ENCODE measurements around the gene ELK1. TPM values are rescaled to one million over a fixed set of nuclear protein-coding genes. Genes with fewer than 3 reads are reported as not detected.

Gene ELK1
- total and polyA plus RNA-seq, 2 experiments from 2014 or later, result 19.2 to 39.5 TPM

- Histone ChIP-seq H3K4me3 (no peak overlapping the region), H2AFZ (no peak overlapping the region), H3F3A (replicated peaks; ENCODE audit: low read depth) (no peaks in the 10 kb centered on the region), H3K36me3 (ENCODE audit: insufficient read depth) (no peaks in the 10 kb centered on the region), H3K27me3 (ENCODE audit: insufficient read depth) (no peaks in the 10 kb centered on the region), H3K4me2 (no peak overlapping the region), H4K20me1 (replicated peaks; ENCODE audit: insufficient read depth) (no peaks in the 10 kb centered on the region), H3K4me1 (ENCODE audit: insufficient read depth) (no peaks in the 10 kb centered on the region), H3K27ac (ENCODE audit: low read depth) (no peak overlapping the region), H3K9me2 (ENCODE audit: insufficient read depth) (no peaks in the 10 kb centered on the region), H3K79me2 (replicated peaks; ENCODE audit: insufficient read depth) (no peaks in the 10 kb centered on the region)
- Mint-ChIP-seq H3K27ac (no peak overlapping the region), H3K4me1 (peaks cover 7% of the 10 kb centered on the region; the same call in 2 of the 3 replicates), H3K4me3 (no peak overlapping the region), H3K27me3 (ENCODE audit: insufficient read depth, low read depth, poor library complexity) (peaks cover 3% of the 10 kb centered on the region), H3K9me3 (no peaks in the 10 kb centered on the region), H3K36me3 (ENCODE audit: low read depth) (peaks cover 8% of the 10 kb centered on the region; the same call in 1 of the 3 replicates)
- DNase-seq (ENCODE audit: low spot score) (no peak), ATAC-seq (no peak)
- TF ChIP-seq CREB1 (CRISPR knock-in tag; IDR thresholded peaks at IDR 0.05; ENCODE audit: low read depth) (no peak), EZH2phosphoT487 (IDR thresholded peaks at IDR 0.05; ENCODE audit: unreplicated experiment) (no peak), EZH2 (IDR thresholded peaks at IDR 0.05; ENCODE audit: low read depth, unreplicated experiment) (no peak), NANOG (IDR thresholded peaks at IDR 0.05; ENCODE audit: borderline replicate concordance) (no peak), STAT1 (IDR thresholded peaks at IDR 0.05; ENCODE audit: unreplicated experiment) (no peak), POLR2AphosphoS5 (IDR thresholded peaks at IDR 0.05; ENCODE audit: low read depth) (no peak), ZNF114 (CRISPR knock-in tag; IDR thresholded peaks at IDR 0.05) (no peak), ZNF331 (CRISPR knock-in tag; IDR thresholded peaks at IDR 0.05; ENCODE audit: low read depth) (no peak), JUNB (IDR thresholded peaks at IDR 0.05; ENCODE audit: unreplicated experiment) (no peak)
- TF ChIP-seq, protein P1, sequence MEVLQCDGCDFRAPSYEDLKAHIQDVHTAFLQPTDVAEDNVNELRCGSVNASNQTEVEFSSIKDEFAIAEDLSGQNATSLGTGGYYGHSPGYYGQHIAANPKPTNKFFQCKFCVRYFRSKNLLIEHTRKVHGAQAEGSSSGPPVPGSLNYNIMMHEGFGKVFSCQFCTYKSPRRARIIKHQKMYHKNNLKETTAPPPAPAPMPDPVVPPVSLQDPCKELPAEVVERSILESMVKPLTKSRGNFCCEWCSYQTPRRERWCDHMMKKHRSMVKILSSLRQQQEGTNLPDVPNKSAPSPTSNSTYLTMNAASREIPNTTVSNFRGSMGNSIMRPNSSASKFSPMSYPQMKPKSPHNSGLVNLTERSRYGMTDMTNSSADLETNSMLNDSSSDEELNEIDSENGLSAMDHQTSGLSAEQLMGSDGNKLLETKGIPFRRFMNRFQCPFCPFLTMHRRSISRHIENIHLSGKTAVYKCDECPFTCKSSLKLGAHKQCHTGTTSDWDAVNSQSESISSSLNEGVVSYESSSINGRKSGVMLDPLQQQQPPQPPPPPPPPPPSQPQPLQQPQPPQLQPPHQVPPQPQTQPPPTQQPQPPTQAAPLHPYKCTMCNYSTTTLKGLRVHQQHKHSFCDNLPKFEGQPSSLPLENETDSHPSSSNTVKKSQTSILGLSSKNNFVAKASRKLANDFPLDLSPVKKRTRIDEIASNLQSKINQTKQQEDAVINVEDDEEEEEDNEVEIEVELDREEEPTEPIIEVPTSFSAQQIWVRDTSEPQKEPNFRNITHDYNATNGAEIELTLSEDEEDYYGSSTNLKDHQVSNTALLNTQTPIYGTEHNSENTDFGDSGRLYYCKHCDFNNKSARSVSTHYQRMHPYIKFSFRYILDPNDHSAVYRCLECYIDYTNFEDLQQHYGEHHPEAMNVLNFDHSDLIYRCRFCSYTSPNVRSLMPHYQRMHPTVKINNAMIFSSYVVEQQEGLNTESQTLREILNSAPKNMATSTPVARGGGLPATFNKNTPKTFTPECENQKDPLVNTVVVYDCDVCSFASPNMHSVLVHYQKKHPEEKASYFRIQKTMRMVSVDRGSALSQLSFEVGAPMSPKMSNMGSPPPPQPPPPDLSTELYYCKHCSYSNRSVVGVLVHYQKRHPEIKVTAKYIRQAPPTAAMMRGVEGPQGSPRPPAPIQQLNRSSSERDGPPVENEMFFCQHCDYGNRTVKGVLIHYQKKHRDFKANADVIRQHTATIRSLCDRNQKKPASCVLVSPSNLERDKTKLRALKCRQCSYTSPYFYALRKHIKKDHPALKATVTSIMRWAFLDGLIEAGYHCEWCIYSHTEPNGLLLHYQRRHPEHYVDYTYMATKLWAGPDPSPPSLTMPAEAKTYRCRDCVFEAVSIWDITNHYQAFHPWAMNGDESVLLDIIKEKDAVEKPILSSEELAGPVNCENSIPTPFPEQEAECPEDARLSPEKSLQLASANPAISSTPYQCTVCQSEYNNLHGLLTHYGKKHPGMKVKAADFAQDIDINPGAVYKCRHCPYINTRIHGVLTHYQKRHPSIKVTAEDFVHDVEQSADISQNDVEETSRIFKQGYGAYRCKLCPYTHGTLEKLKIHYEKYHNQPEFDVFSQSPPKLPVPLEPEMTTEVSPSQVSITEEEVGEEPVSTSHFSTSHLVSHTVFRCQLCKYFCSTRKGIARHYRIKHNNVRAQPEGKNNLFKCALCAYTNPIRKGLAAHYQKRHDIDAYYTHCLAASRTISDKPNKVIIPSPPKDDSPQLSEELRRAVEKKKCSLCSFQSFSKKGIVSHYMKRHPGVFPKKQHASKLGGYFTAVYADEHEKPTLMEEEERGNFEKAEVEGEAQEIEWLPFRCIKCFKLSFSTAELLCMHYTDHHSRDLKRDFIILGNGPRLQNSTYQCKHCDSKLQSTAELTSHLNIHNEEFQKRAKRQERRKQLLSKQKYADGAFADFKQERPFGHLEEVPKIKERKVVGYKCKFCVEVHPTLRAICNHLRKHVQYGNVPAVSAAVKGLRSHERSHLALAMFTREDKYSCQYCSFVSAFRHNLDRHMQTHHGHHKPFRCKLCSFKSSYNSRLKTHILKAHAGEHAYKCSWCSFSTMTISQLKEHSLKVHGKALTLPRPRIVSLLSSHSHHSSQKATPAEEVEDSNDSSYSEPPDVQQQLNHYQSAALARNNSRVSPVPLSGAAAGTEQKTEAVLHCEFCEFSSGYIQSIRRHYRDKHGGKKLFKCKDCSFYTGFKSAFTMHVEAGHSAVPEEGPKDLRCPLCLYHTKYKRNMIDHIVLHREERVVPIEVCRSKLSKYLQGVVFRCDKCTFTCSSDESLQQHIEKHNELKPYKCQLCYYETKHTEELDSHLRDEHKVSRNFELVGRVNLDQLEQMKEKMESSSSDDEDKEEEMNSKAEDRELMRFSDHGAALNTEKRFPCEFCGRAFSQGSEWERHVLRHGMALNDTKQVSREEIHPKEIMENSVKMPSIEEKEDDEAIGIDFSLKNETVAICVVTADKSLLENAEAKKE (CRISPR knock-in tag; IDR thresholded peaks at IDR 0.05), result no peak
- TF ChIP-seq, protein P2, sequence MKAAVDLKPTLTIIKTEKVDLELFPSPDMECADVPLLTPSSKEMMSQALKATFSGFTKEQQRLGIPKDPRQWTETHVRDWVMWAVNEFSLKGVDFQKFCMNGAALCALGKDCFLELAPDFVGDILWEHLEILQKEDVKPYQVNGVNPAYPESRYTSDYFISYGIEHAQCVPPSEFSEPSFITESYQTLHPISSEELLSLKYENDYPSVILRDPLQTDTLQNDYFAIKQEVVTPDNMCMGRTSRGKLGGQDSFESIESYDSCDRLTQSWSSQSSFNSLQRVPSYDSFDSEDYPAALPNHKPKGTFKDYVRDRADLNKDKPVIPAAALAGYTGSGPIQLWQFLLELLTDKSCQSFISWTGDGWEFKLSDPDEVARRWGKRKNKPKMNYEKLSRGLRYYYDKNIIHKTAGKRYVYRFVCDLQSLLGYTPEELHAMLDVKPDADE (IDR thresholded peaks at IDR 0.05), result no peak
- TF ChIP-seq, protein P3, sequence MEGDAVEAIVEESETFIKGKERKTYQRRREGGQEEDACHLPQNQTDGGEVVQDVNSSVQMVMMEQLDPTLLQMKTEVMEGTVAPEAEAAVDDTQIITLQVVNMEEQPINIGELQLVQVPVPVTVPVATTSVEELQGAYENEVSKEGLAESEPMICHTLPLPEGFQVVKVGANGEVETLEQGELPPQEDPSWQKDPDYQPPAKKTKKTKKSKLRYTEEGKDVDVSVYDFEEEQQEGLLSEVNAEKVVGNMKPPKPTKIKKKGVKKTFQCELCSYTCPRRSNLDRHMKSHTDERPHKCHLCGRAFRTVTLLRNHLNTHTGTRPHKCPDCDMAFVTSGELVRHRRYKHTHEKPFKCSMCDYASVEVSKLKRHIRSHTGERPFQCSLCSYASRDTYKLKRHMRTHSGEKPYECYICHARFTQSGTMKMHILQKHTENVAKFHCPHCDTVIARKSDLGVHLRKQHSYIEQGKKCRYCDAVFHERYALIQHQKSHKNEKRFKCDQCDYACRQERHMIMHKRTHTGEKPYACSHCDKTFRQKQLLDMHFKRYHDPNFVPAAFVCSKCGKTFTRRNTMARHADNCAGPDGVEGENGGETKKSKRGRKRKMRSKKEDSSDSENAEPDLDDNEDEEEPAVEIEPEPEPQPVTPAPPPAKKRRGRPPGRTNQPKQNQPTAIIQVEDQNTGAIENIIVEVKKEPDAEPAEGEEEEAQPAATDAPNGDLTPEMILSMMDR (conservative IDR thresholded peaks at IDR 0.05; ENCODE audit: low read depth in 2 of 2), result no peak
- TF ChIP-seq, protein P4, sequence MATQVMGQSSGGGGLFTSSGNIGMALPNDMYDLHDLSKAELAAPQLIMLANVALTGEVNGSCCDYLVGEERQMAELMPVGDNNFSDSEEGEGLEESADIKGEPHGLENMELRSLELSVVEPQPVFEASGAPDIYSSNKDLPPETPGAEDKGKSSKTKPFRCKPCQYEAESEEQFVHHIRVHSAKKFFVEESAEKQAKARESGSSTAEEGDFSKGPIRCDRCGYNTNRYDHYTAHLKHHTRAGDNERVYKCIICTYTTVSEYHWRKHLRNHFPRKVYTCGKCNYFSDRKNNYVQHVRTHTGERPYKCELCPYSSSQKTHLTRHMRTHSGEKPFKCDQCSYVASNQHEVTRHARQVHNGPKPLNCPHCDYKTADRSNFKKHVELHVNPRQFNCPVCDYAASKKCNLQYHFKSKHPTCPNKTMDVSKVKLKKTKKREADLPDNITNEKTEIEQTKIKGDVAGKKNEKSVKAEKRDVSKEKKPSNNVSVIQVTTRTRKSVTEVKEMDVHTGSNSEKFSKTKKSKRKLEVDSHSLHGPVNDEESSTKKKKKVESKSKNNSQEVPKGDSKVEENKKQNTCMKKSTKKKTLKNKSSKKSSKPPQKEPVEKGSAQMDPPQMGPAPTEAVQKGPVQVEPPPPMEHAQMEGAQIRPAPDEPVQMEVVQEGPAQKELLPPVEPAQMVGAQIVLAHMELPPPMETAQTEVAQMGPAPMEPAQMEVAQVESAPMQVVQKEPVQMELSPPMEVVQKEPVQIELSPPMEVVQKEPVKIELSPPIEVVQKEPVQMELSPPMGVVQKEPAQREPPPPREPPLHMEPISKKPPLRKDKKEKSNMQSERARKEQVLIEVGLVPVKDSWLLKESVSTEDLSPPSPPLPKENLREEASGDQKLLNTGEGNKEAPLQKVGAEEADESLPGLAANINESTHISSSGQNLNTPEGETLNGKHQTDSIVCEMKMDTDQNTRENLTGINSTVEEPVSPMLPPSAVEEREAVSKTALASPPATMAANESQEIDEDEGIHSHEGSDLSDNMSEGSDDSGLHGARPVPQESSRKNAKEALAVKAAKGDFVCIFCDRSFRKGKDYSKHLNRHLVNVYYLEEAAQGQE (IDR thresholded peaks at IDR 0.05; ENCODE audit: unreplicated experiment), result no peak
Observed at GRCh38 chrX:47614618-47615017, 35.7 kb downstream of the ELK1 start.

Data from GM23338 (cell line).